ENCODE data around the gene CD52. TPM values are rescaled to one million over a fixed set of nuclear protein-coding genes. Genes with fewer than 3 reads are reported as not detected.

CD52 gene
- 1 to 10 TPM; 4.9 to 5.8 TPM for total RNA-seq

- Histone ChIP-seq H3K9me3 (no peaks in the 10 kb centered on the region), H3K4me3 (no peak within 1 kb of the TSS)
- TF ChIP-seq CTCF (IDR thresholded peaks at IDR 0.05) = no peak
Measured at GRCh38 chr1:26317612-26318337, at the start of gene CD52. TSS of gene CD52 (plus strand) at chr1:26317958. CDS start at chr1:26318018, 60 bp downstream.

GRCh38 chr1:26268290-26269197, 49.2 kb upstream of the CD52 start:
- no peaks in the 10 kb centered on the region for H3K27me3 ChIP-seq
- DNase-seq (ENCODE audit: low spot score) = no peak
- peaks cover 0 to 5% of the 10 kb centered on the region in 2 donors for H3K4me1 ChIP-seq
- H3K9me3 ChIP-seq = no peaks in the 10 kb centered on the region
- TF ChIP-seq CTCF (IDR thresholded peaks at IDR 0.05) = no peak
- no peak overlapping the region for H3K4me3 ChIP-seq
- H3K27ac ChIP-seq = no peak overlapping the region
- peaks cover 44% of the 10 kb centered on the region for H3K36me3 ChIP-seq

More at GRCh38 chr1:26317612-26318337, at the start of gene CD52:
- peaks cover 0 to 5% of the 10 kb centered on the region in 2 donors for H3K4me1 ChIP-seq
- H3K36me3 ChIP-seq = no peaks in the 10 kb centered on the region
- no peak for DNase-seq (ENCODE audit: low spot score)
- no peaks in the 10 kb centered on the region for H3K27me3 ChIP-seq
- H3K27ac ChIP-seq = peak within 1 kb of the TSS in 1 of 2 donors; percentile 35

GRCh38 chr1:26269198-26269550, 48.6 kb upstream of the CD52 start:
- Histone ChIP-seq H3K4me3 (no peak overlapping the region), H3K9me3 (no peaks in the 10 kb centered on the region), H3K36me3 (peaks cover 40% of the 10 kb centered on the region), H3K27me3 (no peaks in the 10 kb centered on the region), H3K4me1 (peaks cover 0 to 5% of the 10 kb centered on the region in 2 donors), H3K27ac (no peak overlapping the region)
- no peak for TF ChIP-seq CTCF (IDR thresholded peaks at IDR 0.05)
- no peak for DNase-seq (ENCODE audit: low spot score)

- H3K4me1 ChIP-seq = peaks cover 0 to 60% of the 10 kb centered on the region in 2 donors
- no peaks in the 10 kb centered on the region for H3K27me3 ChIP-seq
- H3K4me3 ChIP-seq = no peak overlapping the region
- H3K9me3 ChIP-seq = no peaks in the 10 kb centered on the region
- no peak for DNase-seq (ENCODE audit: low spot score)
- peak overlapping the region; percentile 93 to 97 for H3K27ac ChIP-seq
- peaks cover 44% of the 10 kb centered on the region for H3K36me3 ChIP-seq
- no peak for TF ChIP-seq CTCF (IDR thresholded peaks at IDR 0.05)
Measured at GRCh38 chr1:26274801-26275425, 42.8 kb upstream of the CD52 start.

GRCh38 chr1:26275580-26276431, 42.0 kb upstream of the CD52 start:
- Histone ChIP-seq H3K27me3 (no peaks in the 10 kb centered on the region), H3K36me3 (peaks cover 36% of the 10 kb centered on the region), H3K4me3 (no peak overlapping the region), H3K9me3 (no peaks in the 10 kb centered on the region), H3K4me1 (peaks cover 0 to 63% of the 10 kb centered on the region in 2 donors), H3K27ac (peak overlapping the region; percentile 93 to 97)
- peak; percentile 93 for DNase-seq (ENCODE audit: low spot score)
- TF ChIP-seq CTCF (IDR thresholded peaks at IDR 0.05) = peak; percentile 69 to 82
